PC-3 (cell line): Measurements from ENCODE around the gene RUVBL2.

Experiments used
- CTCF ChIP-seq: fragments of 300-600 bp; sonication (generic); conservative IDR thresholded peaks from 2 replicates; pipeline ENCODE4 v1.5.1; 2017; ENCODE audit warnings: antibody characterized with exemption, low read depth, mild to moderate bottlenecking, low read length
- EZH2 ChIP-seq: fragments of 300-600 bp; sonication (generic); IDR thresholded peaks from one replicate; pipeline ENCODE4 v1.6.1; 2017; ENCODE audit warnings: antibody characterized with exemption, mild to moderate bottlenecking, low read length; ENCODE audit not compliant: unreplicated experiment

GRCh38 chr19:48966541-48967345 is 26.9 kb upstream of the RUVBL2 start:
- TF ChIP-seq CTCF (no peak), EZH2 (no peak)
